MM.1S (cell line): Measurements from ENCODE around the gene MB.

Experiments used
- DNase-seq: peaks from one replicate; pipeline ENCODE4 v3.0.0-alpha.2; 2015
- H2AFZ ChIP-seq: fragments of 300-600 bp; sonication (generic); 2 replicates; pipeline ENCODE4 v1.6.0; 2016; ENCODE audit warnings: antibody characterized with exemption, low read length
- H3F3A ChIP-seq: fragments of 300-600 bp; sonication (generic); 2 replicates; pipeline ENCODE4 v1.6.1; 2016; ENCODE audit warnings: mild to moderate bottlenecking, antibody characterized with exemption, low read length, moderate library complexity, mixed read lengths; ENCODE audit not compliant: insufficient read depth
- H3K27ac ChIP-seq: fragments of 300-600 bp; sonication (generic); 2 replicates; pipeline ENCODE4 v1.5.1; 2016; ENCODE audit warnings: mild to moderate bottlenecking, low read length
- H3K27me3 ChIP-seq: fragments of 300-600 bp; sonication (generic); replicated peaks from 2 replicates; pipeline ENCODE4 v1.6.0; 2016; ENCODE audit warnings: low read length; ENCODE audit not compliant: insufficient read depth
- H3K36me3 ChIP-seq: fragments of 300-600 bp; sonication (generic); replicated peaks from 2 replicates; pipeline ENCODE4 v1.6.1; 2016; ENCODE audit warnings: mild to moderate bottlenecking, low read length, mixed read lengths; ENCODE audit not compliant: insufficient read depth
- H3K4me1 ChIP-seq: fragments of 300-600 bp; sonication (generic); 2 replicates; pipeline ENCODE4 v1.6.1; 2016; ENCODE audit warnings: low read length, mixed read lengths
- H3K4me2 ChIP-seq: fragments of 300-600 bp; sonication (generic); 2 replicates; pipeline ENCODE4 v1.6.0; 2016; ENCODE audit warnings: low read depth, low read length
- H3K4me3 ChIP-seq: fragments of 300-600 bp; sonication (generic); 2 replicates; pipeline ENCODE4 v1.5.1; 2016; ENCODE audit warnings: low read length, mixed read lengths
- H3K79me2 ChIP-seq: fragments of 300-600 bp; sonication (generic); 2 replicates; pipeline ENCODE4 v1.6.1; 2016; ENCODE audit warnings: mixed run types, low read length, mixed read lengths
- H3K9ac ChIP-seq: fragments of 300-600 bp; sonication (generic); 2 replicates; pipeline ENCODE4 v1.6.1; 2016; ENCODE audit warnings: low read length, mixed read lengths
- H3K9me2 ChIP-seq: fragments of 300-600 bp; sonication (generic); replicated peaks from 2 replicates; pipeline ENCODE4 v1.6.1; 2016; ENCODE audit warnings: mild to moderate bottlenecking, low read length, mixed read lengths; ENCODE audit not compliant: insufficient read depth
- H3K9me3 ChIP-seq: fragments of 300-600 bp; sonication (generic); replicated peaks from 2 replicates; pipeline ENCODE4 v1.6.1; 2016; ENCODE audit warnings: mild to moderate bottlenecking, low read length, mixed read lengths; ENCODE audit not compliant: insufficient read depth
- H4K20me1 ChIP-seq: fragments of 300-600 bp; sonication (generic); 2 replicates; pipeline ENCODE4 v1.6.1; 2016; ENCODE audit warnings: mild to moderate bottlenecking, low read length, moderate library complexity, mixed read lengths; ENCODE audit not compliant: insufficient read depth
- EZH2 ChIP-seq: fragments of 300-600 bp; sonication (generic); optimal IDR thresholded peaks from 2 replicates; pipeline ENCODE3; 2017; ENCODE audit warnings: low read depth, mild to moderate bottlenecking, antibody characterized with exemption, low read length, mixed read lengths
- EZH2phosphoT487 ChIP-seq: fragments of 300-600 bp; sonication (generic); IDR thresholded peaks from 2 replicates; pipeline ENCODE4 v1.6.1; 2018; ENCODE audit warnings: antibody characterized with exemption, low read length
- TF ChIP-seq, protein P1 (sequence below): fragments of 300-600 bp; sonication (generic); IDR thresholded peaks from 2 replicates; pipeline ENCODE4 v1.5.1; 2016; ENCODE audit warnings: antibody characterized with exemption, low read length, mixed read lengths

The MB gene

DNA sequence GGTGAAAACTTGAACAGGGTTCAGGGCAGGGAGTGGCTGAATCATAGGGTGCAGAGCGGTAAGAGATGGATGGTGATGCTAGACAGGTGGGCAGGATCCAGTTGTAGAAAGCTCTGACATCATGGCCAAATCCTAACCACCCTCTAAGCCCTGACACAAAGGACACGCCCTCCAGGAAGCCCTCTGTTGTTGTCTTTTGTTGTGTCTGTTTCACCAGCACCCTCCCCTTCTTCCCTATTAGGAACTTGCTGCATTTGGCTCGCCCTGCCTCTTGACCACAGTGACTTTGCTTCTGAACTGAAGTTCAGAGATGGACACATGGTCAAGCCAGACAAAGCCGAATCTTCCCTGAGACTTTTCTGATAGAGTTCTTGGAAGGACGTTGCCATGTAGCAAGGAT lies 16.9 kb upstream of the MB start:
- H3K79me2 ChIP-seq: no peaks in the 10 kb centered on the region
- H3K4me3 ChIP-seq: no peak overlapping the region
- H3K27ac ChIP-seq: no peak overlapping the region
- no peaks in the 10 kb centered on the region for H3K9me2 ChIP-seq
- no peaks in the 10 kb centered on the region for H4K20me1 ChIP-seq
- no peaks in the 10 kb centered on the region for H3K36me3 ChIP-seq
- peaks cover 8% of the 10 kb centered on the region for H3K4me1 ChIP-seq
- no peak overlapping the region for H3K9ac ChIP-seq
- peak; percentile 14 for DNase-seq
- H3K4me2 ChIP-seq: no peak overlapping the region
- H2AFZ ChIP-seq: peak overlapping the region; percentile 14; the same call in 1 of the 2 replicates
- no peaks in the 10 kb centered on the region for H3K27me3 ChIP-seq
- peaks cover 7% of the 10 kb centered on the region; the same call in 1 of the 2 replicates for H3F3A ChIP-seq
- TF ChIP-seq EZH2phosphoT487 (no peak), EZH2 (no peak)
- TF ChIP-seq, protein P1, sequence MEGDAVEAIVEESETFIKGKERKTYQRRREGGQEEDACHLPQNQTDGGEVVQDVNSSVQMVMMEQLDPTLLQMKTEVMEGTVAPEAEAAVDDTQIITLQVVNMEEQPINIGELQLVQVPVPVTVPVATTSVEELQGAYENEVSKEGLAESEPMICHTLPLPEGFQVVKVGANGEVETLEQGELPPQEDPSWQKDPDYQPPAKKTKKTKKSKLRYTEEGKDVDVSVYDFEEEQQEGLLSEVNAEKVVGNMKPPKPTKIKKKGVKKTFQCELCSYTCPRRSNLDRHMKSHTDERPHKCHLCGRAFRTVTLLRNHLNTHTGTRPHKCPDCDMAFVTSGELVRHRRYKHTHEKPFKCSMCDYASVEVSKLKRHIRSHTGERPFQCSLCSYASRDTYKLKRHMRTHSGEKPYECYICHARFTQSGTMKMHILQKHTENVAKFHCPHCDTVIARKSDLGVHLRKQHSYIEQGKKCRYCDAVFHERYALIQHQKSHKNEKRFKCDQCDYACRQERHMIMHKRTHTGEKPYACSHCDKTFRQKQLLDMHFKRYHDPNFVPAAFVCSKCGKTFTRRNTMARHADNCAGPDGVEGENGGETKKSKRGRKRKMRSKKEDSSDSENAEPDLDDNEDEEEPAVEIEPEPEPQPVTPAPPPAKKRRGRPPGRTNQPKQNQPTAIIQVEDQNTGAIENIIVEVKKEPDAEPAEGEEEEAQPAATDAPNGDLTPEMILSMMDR: no peak
- no peaks in the 10 kb centered on the region for H3K9me3 ChIP-seq

DNA sequence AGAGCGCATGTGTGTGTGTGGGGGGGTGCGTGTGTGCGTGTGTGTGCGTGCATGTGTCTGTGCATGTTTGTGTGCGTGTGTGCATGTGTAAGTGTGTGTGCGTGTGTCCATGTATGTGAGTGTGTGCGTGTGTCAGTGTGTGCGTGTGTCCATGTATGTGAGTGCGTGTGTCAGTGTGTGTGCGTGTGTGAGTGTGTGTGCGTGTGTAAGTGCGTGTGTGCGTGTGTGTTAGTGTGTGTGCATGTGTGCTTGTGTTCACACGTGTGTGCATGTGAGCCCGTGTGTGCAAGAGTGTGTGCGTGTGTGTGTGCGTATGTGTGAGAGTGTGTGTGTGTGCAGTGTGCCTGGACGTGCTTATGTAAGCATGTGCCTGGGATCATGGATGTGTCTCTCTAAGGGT lies 16.4 kb upstream of the MB start:
- Histone ChIP-seq H3K9me3 (no peaks in the 10 kb centered on the region), H3K4me1 (peaks cover 8% of the 10 kb centered on the region), H3K4me2 (no peak overlapping the region), H3K36me3 (no peaks in the 10 kb centered on the region), H3K9me2 (no peaks in the 10 kb centered on the region), H3K79me2 (no peaks in the 10 kb centered on the region), H3F3A (peaks cover 7% of the 10 kb centered on the region; the same call in 1 of the 2 replicates), H4K20me1 (no peaks in the 10 kb centered on the region), H2AFZ (no peak overlapping the region), H3K27ac (no peak overlapping the region), H3K27me3 (no peaks in the 10 kb centered on the region), H3K9ac (no peak overlapping the region), H3K4me3 (no peak overlapping the region)
- TF ChIP-seq, protein P1: no peak
- TF ChIP-seq EZH2 (no peak), EZH2phosphoT487 (no peak)
- DNase-seq: no peak

DNA sequence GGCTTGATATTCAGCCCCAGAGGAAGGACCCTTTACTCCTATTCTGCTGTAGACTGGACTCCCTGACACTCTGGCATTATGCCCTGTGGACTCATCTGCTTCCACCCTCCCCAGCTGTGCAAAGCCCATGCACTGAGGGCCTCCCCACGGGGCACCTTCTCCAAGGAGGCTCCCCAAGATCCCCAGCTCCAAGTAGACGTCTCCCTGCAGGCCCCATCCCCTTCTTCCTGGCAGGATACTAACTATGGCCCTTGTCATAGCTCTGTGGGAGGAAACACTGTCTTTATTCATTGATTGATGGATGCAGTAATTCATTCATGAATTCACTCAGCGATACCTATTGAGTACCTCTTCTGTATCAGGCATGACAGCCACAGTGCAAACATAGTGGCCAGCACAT lies 15.8 kb upstream of the MB start:
- DNase-seq: no peak
- no peaks in the 10 kb centered on the region for H3K9me2 ChIP-seq
- H3K4me3 ChIP-seq: no peak overlapping the region
- peaks cover 7% of the 10 kb centered on the region; the same call in 1 of the 2 replicates for H3F3A ChIP-seq
- no peaks in the 10 kb centered on the region for H3K79me2 ChIP-seq
- H3K36me3 ChIP-seq: no peaks in the 10 kb centered on the region
- H4K20me1 ChIP-seq: no peaks in the 10 kb centered on the region
- no peaks in the 10 kb centered on the region for H3K27me3 ChIP-seq
- no peak overlapping the region for H3K27ac ChIP-seq
- no peak overlapping the region for H3K9ac ChIP-seq
- H3K4me2 ChIP-seq: no peak overlapping the region
- peaks cover 8% of the 10 kb centered on the region for H3K4me1 ChIP-seq
- TF ChIP-seq, protein P1: no peak
- TF ChIP-seq EZH2phosphoT487 (no peak), EZH2 (no peak)
- no peaks in the 10 kb centered on the region for H3K9me3 ChIP-seq
- H2AFZ ChIP-seq: no peak overlapping the region
